Activated CD8-positive, alpha-beta memory T cell treated with anti-CD3 and anti-CD28 coated beads for 24 hours (primary cell): Measurements from ENCODE around the gene LRRC75B.
"Not testable (repeated sequence)": the region's sequence is repeated elsewhere in the genome, so short reads cannot be mapped to it uniquely, and the experiment has no call there.

ENCODE experiments used
- DNase-seq: peaks from one replicate; pipeline ENCODE4 v3.0.0-alpha.2; 2020

Gene LRRC75B

GRCh38 chr22:24592851-24593558 lies at the start of gene LRRC75B:
LRRC75B (minus strand) TSS chr22:24593073; CDS start chr22:24593039, 34 bp downstream.
- DNase-seq = peak; percentile 75

DNA sequence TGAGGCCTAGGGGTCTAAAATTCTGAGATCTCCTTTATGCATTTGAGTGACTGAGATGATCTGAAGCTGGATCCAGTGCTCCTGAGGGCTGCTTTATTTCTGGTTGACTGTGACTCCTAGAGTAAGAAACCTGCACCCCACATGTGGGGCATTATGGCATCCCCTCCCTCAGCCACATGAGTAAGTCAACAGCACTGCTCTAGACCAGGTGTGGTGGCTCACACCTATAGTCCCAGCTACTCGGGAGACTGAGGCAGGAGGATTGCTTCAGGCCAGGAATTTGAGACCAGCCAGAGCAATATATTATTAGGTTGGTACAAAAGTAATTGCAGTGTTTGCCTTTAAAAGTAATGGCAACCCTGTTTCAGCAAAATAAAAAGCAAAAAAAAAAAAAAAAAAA lies 49.4 kb upstream of the LRRC75B start:
- DNase-seq = not testable (repeated sequence)

- not testable (repeated sequence) for DNase-seq
Measured at GRCh38 chr22:24636513-24636912, 43.6 kb upstream of the LRRC75B start.

DNA sequence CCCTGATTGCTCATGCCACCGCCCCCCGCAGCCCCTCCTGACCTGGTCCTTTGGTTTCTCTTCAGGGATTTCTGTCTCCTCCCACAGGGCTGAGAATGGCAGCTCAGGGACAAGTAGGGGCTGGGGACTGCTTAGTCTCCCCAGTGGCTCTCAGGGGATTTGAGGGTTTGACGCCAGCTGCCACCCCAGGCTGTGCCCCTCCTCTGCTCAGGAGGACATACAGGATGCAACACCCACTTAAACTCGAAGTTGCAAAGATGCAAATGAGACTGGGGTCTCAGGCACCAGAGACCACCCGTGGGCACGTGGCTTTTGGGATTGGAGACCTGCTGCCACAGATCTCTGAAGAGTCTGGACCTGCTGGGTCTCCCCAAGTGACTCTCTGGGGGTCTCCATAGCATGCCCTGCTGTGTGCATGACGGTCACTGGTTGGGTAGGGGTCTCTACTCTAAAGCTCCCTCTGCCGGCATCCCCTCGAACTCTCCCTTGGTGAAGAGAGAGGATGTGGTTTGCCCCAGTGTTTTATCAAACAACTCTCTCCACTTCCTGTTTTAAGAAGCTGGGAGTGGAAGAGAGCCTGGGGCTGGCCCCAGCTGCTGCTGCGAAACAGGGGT lies 42.0 kb upstream of the LRRC75B start:
- DNase-seq = peak; percentile 58

DNA sequence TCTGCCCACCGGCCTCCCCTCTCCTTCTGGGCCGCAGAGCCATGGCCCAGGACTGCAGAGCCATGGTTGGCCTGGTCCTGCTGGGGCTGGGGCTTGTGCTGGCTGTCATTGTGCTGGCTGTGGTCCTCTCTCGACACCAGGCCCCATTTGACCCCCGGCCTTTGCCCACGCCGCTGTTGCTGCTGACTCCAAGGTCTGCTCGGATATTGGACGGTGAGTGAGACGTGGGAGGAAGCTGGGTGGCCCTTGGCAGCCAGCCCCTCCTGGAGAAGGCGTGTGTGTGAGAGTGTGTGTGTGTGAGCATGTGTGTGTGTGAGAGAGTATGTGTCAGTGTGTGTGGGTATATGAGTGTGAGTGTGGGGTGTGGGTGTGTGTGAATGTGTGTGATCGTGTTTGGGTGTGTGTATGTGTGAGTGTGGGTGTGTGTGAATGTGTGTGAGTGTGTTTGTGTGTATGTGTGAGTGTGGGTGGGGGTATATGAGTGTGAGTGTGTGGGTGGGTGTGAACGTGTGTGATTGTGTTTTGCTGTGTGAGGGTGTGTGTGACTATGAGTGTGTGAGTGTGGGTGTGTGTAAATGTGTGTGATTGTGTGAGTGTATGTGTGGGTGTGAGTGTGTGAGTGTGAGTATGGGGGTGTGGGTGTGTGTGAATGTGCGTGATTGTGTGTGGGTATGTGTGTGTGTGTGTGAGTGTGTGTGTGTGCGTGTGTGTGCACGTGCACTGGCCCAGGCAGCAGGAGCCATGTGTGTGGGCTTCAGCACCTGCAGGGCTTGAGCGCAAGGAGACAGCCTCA lies 40.6 kb upstream of the LRRC75B start:
- DNase-seq = not testable (repeated sequence)

GRCh38 chr22:24632642-24633041 lies 39.8 kb upstream of the LRRC75B start:
- DNase-seq = not testable (repeated sequence)

DNA sequence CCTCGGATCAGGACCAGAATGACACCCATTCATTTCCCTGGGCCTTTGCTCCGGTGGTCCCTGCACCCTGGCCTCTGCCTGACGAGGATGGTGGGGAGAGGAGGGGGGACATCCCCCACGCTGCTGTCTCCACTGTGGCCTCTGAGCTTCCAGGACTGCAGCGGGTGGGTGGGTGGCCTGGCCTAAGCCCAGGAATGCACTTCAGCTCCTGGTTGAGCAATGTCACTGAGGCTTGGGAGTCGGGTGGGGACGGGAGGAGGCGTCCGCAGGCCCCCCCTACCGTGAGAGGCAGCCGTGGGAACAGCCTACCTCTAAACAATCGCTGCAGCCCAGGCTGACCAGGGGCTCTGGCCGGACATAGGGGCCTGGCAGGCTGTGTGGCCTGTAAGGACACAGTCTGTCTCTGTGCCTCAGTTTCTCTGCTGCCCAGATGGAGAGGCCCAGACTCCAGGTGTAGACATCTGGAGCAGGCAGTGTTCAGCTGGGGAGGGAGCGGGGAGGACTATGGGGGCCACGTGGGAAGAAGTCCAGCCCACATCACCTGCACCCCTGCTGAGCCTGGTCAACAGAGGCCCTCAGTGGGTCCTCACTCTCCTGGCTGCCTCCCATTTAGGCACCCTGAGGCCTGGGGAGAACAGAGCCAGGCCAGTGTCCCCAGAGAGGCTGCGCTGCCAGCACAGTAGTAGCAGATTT lies 38.7 kb upstream of the LRRC75B start:
- DNase-seq = not testable (repeated sequence)

- DNase-seq = not testable (repeated sequence)
Measured at GRCh38 chr22:24630812-24631427, 38.0 kb upstream of the LRRC75B start.

DNA sequence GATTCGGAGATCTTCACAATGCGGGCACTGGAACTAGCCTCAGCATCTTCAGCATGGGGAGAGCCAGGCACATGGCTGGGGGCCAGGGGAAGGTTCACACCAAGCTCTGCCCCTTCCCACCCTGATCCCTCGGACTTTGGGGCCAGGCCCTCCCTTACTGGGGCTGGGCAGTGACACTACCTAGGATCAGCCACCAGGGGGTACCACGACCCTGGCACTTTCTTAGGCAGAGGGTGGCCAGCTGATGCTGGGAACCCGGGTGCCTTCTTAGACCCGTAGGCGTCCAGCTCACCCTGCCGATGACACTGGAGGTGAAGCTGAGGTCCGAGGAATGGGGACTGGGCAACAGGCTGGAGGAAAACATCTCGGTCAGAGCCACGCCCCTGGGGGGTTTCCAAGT lies 36.2 kb upstream of the LRRC75B start:
- not testable (repeated sequence) for DNase-seq

DNA sequence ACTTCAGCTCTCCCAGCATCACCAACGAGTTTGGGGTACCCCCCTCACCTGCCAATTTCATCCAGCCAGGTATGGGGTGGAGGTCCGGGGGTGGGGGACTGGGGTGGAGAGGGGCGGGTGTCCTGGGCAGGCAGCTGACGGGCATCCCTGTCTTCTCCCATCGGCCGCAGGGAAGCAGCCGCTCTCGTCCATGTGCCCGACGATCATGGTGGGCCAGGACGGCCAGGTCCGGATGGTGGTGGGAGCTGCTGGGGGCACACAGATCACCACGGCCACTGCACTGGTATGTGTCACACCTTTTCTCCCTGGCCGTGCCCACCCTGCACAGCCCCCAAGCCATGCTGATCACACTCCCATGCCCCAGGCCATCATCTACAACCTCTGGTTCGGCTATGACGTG lies 35.0 kb upstream of the LRRC75B start:
- not testable (repeated sequence) for DNase-seq

GRCh38 chr22:24622596-24622995 lies 29.7 kb upstream of the LRRC75B start:
- not testable (repeated sequence) for DNase-seq

GRCh38 chr22:24621244-24621643 lies 28.4 kb upstream of the LRRC75B start:
- not testable (repeated sequence) for DNase-seq

DNA sequence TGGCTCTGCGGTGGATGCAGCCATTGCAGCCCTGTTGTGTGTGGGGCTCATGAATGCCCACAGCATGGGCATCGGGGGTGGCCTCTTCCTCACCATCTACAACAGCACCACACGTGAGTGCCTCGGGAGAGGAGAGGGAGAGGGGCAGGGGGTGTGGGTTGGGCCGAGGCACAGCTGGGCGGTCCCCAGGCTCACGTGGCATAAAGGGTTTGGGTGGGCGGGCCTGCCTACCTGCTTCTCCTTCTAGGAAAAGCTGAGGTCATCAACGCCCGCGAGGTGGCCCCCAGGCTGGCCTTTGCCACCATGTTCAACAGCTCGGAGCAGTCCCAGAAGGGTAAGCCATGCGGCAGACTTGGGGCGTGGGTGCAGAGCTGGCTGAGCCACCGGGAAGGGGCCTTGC lies 21.9 kb upstream of the LRRC75B start:
- DNase-seq = not testable (repeated sequence)

DNA sequence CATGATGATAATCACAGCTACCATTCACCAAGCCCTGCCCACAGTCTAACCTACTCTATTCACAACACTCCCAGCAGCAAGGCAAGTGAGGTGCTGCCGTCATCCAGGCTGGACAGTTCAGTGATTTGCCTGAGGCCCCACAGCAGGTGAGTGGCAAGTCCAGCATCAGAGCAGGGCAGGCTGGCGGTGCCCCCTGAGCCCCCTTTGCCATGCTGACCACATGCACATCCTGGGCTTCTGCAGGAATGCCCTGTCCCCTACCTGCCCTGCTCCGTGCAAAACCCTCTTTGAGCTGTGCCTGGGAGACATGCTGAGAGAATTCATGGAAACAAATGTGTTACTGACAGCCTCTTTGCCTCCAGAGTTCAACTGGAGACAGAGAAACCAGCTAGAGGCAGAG lies 17.0 kb upstream of the LRRC75B start:
- DNase-seq = not testable (repeated sequence)

DNA sequence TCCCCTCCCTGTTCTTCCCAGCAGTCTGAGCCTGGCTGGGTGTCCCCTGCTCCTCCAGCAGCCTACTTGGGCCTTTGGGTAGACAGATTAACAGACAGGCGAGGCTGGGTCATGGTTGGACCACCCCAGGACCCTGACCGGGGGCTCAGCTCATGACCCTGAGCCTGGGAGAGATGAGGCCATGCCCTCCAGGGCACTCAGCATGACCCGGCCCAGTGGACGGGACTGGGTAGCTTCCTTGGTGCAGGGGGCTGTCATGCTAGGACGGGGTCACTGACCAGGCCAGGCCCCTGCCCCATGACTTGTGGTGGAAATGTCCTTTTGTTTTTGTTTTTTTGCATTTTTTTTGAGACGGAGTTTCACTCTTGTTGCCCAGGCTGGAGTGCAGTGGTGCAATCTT lies 15.5 kb upstream of the LRRC75B start:
- not testable (repeated sequence) for DNase-seq

DNA sequence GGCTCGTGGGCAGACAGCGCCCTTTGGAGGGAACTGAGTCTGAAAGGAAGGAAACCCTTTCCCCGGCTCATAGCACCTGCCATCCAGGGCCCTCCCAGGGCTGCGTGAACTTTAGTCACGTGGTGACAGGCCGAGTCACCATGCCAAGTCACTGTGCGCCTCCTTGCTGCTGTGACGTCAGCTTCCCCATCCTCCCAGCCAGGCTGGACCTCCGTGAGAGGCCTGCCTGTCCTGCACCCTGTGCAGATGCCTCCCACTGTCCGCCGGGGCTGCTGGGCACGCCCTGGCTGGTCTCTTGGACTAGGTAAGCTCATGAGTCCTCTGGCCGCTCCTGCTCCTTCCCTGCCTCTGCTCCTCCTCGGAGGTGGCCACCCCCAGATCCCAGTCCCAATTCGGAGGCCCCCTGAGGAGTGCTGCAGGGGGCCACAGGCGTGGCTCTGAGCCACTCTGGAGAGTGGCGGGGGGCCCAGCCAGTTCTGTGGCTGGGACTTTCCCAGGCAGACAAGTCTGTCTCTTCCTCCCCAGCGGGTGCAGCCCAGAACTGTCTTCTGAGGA lies 14.6 kb upstream of the LRRC75B start:
- DNase-seq = peak; percentile 77

GRCh38 chr22:24606340-24606739 lies 13.5 kb upstream of the LRRC75B start:
- not testable (repeated sequence) for DNase-seq

GRCh38 chr22:24603770-24604629 lies 11.1 kb upstream of the LRRC75B start:
- DNase-seq = not testable (repeated sequence)

DNA sequence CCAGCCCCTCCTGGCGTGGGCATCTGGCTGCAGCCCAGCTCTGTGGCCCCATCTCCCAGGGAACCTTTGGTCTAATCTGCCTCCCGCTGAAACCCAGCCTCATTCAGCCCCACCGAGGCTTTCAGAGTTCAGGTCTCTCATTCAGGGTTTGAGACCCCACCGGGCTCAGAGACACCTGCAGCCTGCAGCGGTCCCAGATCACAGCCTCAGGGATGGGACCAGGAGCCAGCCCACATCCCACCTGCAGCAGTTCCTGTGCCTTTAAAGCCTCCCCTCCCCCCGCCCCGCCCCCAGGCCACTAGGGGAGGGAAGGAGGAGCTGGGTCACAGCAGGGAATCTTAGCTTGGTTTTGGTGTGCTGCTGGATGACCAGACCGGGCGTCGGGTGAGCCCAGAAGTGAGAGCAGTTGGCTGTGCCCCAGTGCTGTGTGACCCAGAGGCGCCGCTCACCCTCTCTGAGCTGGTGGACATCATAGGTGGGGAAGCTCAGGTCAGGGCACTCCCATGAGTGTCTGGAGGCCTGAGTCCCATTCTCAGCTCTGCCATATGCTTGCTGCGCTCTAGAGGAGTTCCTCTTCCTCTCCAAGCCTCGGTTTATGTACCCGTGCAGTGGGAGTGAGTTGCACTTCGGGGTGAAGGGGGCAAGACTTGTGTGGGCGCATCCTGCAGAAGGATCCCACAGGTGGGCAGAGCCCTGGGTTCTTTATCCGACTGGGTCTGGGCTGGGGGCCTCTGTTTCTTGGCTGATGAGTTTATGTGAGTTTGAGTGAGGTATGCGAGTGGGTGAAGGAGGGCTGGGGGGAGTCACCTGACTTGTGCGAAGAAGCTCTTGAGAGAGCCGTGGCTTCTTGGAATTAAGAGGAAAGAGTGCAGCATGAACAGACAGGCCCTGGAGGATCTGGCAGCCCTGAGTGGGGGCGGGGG lies 10.2 kb upstream of the LRRC75B start, which contains the start of gene GGT1:
Gene GGT1 (plus strand): TSS at position 347 of the 923 bp plus-strand sequence. CDS start 7,889 bp downstream, outside the sequence.
- DNase-seq = not testable (repeated sequence)
